ENCODE measurements around the gene VPS26C.

Gene VPS26C

DNA sequence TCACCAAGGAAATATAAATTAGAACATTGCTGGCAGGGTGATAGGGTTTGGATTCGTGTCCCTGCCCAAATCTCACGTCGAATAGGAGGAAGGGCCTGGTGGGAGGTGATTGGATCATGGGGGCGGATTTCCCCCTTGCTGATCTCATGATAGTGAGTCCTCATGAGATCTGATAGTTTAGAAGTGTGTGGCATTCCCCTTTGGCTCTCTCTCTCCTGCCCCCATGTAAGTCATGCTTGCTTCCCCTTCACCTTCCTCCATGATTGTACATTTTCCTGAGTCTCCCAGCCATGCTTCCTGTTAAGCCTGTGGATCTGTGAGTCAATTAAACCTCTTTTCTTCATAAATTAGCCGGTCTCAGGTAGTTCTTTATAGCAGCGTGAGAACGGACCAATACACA, 60.6 kb downstream of the VPS26C start:
- TF ChIP-seq GATA2 (IDR thresholded peaks at IDR 0.05; ENCODE audit: low read depth, low read length), result no peak
- no peak for TF ChIP-seq GATA3 (IDR thresholded peaks at IDR 0.05; ENCODE audit: low read depth, low read length)

DNA sequence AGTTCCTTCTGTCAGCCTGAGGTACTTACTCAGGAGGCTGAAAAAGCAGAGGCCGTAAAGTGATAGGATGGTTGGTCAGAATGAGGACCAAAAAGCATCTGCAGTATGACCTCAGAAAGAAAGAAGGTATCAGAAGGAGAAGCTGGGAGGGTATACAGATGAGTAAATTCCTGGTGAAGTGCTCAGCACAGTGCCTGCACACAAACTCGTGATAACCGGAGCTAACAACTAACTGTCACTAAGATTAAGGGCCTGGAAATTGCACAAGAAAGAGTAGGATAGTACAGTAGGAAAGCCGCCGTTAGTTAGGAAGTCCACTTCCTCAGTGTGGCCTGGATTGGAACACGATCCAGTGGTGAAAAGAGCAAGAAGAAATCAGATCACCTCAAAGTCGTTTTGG, 62.6 kb downstream of the VPS26C start:
- TF ChIP-seq GATA3 (IDR thresholded peaks at IDR 0.05; ENCODE audit: low read depth, low read length) (no peak), GATA2 (IDR thresholded peaks at IDR 0.05; ENCODE audit: low read depth, low read length) (no peak)

DNA sequence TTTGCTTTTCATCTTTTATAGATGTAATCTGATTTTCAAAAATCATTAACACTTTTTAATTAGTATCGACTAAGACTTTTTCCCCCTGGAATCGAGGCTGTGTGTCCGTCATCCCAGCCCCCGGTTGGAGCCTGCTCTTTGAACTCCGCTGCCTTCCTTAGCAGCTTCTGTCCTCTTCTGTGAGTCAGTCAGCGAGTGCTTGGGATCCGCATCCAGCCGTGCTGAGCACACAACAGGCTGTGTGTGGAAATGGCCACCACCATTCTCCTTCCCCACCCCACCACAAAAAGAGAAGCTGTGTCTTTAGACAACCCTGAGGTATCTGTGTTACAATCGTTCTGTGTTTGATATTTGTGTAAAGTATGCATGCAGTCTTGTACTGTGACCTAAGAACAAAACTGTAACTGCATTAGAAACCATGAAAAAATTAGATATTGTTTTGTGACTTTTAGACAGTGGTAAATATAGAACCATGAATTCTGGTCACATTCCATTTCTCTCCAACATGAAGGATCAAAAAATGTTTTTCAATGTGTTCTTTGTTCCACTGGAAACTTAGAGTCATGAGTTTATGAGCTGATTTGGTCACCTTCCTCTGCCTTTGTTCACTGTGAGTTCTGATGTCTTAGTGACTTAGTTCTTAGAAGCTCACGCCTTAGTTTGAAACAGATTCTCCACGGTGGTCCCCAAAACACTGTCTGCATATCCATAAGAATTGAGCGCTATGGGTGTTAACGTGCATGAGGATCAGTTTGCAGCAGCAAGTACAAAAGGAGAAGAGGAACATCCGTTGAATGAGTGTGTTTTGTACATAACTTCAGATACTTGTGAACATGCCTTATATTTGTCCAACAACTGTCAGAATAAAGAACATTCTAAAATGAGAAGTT, 64.7 kb downstream of the VPS26C start:
- TF ChIP-seq GATA2 (IDR thresholded peaks at IDR 0.05; ENCODE audit: low read depth, low read length) (no peak), GATA3 (IDR thresholded peaks at IDR 0.05; ENCODE audit: low read depth, low read length) (no peak)

DNA sequence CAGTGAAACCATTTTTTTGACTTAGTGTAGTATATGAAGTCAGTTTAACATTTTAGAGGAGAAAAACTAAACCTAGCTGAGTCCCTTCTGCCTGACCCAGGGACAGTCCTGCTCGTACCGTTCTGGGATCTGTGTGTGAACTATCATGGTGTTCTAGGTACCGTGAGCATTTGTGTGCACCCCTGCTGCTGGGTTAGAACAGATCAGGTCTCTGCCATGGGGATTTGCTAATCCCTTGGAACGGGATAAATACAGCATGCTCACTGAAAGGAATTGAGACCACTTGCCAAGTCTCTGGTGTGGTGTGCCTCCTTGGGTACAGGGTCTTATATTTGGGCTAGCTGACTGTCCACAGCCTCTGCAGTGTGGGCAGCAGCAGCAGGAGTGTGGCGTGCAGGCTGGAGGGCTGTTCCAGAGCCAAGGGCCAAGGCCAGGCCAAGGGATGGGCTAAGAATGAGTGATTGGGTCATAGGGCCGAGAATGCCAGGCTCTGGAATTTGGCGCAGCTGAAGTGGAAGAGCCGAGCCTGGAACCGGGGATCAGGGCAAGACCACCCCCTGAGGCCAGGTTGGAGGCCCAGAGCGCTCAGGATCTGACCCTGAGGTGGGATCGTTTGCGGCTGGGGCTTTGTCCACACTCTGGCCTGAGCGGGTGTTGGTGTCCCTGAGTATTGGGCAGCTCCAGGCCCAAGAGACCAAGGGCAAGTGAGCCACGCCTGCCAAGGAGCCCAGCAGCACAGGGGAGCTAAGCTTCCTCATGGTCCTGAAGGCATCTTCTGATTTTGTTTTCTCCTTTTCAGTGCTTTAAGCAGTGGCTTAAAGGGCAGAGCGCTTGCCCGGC, 66.3 kb downstream of the VPS26C start:
- TF ChIP-seq GATA2 (IDR thresholded peaks at IDR 0.05; ENCODE audit: low read depth, low read length), result no peak
- no peak for TF ChIP-seq GATA3 (IDR thresholded peaks at IDR 0.05; ENCODE audit: low read depth, low read length)

DNA sequence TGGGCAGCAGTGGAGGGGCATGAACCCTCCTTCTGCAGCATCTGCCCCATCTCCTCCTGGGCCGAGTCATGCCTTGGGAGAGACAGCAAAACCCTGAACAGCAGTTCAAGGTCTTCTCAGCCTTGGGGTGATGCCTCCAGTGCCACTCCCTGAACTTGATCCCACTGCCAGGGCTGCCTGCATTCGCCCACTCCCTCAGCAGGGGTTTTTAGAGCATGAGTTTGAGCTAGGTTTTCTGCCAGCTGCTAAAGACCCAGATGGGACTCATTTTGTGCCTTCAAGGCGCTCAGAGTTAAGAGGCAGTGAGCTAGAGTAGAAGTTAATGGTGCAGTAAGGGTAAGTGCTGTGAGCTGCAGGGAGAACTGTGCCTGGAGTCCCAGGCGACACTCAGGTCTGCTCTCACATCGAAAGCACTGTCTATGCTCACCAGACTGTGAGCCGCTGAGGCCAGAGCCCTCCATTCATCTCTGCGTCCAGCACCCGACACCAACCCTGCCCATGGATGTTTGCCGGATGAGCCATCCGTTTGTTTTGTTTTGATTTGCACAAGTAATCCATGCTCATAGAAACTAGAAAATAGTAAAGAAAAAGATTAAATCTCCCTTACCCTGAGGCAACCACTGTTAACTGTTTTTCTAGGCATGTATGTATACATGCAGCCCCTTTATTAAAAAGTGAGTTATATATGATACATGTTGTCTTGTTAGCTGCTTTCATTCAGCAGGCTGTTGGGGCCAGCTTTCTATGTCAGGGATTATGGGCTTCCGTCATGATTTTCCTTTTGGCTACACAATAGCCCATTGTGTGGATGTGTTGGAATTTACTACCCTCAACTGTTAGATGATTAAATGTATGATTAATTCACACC, 67.8 kb downstream of the VPS26C start:
- TF ChIP-seq GATA2 (IDR thresholded peaks at IDR 0.05; ENCODE audit: low read depth, low read length), result no peak
- TF ChIP-seq GATA3 (IDR thresholded peaks at IDR 0.05; ENCODE audit: low read depth, low read length), result no peak

DNA sequence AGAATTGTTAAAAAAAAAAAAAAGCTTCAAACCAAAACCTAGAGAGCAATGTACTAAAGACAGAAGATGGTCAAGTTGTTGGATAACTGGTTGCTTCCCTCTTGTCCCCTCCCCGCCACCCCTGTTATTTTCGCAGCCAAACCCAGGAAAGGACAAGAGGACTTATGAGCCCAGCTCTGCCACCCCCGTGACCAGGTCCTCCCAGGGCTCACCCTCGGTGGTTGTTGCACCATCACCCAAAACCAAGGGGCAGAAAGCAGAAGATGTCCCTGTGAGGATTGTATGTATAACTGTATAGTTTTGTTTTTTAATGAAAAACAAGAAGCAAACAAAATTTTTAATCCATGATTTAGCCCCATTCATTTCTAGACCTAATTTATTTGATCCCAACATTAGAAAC, 69.4 kb downstream of the VPS26C start:
- TF ChIP-seq GATA3 (IDR thresholded peaks at IDR 0.05; ENCODE audit: low read depth, low read length), result no peak
- TF ChIP-seq GATA2 (IDR thresholded peaks at IDR 0.05; ENCODE audit: low read depth, low read length), result no peak

DNA sequence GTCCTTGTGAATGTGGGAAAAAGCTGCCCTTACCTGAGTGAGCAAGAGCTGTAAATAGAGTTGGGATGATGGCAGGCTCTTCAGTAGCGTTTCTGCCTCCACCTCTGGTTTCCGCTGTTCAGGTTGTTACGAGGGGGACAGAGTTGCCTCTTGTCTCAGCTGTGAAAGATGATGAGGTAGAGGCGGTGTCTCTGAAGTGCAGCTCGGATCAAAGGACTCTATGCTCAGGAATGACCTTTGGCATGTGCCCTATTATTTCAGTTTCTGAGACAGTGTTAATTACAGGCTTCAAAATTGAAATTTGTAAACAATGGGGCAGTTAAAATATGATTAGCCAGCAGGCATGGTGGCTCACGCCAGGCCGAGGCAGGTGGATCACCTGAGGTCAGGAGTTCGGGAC, 70.3 kb downstream of the VPS26C start:
- no peak for TF ChIP-seq GATA2 (IDR thresholded peaks at IDR 0.05; ENCODE audit: low read depth, low read length)
- no peak for TF ChIP-seq GATA3 (IDR thresholded peaks at IDR 0.05; ENCODE audit: low read depth, low read length)

DNA sequence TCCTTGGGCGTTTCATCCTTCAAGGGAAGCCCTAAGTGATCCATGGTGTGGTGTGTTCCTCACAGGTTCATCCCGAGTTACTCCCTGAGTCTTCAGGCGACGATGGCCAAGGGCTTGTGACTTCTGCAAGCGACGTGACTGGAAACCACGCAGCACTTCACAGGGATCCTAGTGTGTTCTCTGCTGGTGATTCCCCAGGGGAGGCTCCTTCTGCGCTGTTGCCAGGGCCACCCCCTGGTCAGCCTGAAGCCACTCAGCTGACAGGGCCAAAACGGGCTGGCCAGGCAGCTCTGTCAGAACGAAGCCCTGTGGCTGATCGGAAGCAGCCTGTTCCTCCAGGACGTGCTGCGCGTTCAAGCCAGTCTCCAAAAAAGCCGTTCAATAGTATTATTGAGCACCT, 71.5 kb downstream of the VPS26C start:
- TF ChIP-seq GATA2 (IDR thresholded peaks at IDR 0.05; ENCODE audit: low read depth, low read length) (no peak), GATA3 (IDR thresholded peaks at IDR 0.05; ENCODE audit: low read depth, low read length) (no peak)

DNA sequence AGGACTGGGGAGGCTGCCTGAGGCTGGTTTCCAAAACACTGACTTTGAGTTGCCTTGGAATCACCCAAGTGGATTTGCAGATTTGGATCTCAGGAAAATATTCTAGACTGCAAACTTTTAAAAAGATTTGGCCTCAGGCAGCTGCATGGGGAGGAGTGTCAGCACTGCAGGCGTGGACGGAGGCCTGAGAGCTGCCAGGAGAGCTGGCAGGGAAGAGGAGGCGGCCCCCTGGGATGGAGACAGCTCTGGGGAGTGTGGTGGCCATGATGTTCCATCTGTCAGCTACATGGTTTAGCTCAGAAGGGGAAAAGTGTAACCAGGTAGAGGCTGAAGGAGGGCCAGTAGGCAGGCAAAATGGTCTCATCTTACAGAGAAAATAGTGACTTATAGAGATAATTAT, 72.1 kb downstream of the VPS26C start:
- TF ChIP-seq GATA3 (IDR thresholded peaks at IDR 0.05; ENCODE audit: low read depth, low read length), result no peak
- no peak for TF ChIP-seq GATA2 (IDR thresholded peaks at IDR 0.05; ENCODE audit: low read depth, low read length)

DNA sequence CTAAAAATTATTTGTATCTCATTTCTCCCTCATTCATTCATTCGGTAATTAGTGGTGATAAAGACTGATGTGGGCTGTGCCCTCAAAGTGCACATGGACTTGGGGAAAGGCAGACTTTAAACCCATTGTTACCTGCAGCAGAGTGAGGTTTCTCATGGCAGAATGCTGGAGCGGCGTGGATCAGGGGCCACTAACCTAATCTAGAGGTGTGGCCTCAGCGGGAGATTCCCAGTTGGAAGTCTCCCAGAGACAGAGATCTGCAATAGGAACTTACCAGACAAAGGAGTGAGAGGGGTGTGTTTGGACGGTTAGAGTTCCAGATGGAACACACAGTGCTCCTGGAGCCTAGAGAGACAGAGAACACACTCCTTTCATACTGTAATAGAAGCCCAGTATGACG, 73.5 kb downstream of the VPS26C start:
- no peak for TF ChIP-seq GATA2 (IDR thresholded peaks at IDR 0.05; ENCODE audit: low read depth, low read length)
- no peak for TF ChIP-seq GATA3 (IDR thresholded peaks at IDR 0.05; ENCODE audit: low read depth, low read length)

DNA sequence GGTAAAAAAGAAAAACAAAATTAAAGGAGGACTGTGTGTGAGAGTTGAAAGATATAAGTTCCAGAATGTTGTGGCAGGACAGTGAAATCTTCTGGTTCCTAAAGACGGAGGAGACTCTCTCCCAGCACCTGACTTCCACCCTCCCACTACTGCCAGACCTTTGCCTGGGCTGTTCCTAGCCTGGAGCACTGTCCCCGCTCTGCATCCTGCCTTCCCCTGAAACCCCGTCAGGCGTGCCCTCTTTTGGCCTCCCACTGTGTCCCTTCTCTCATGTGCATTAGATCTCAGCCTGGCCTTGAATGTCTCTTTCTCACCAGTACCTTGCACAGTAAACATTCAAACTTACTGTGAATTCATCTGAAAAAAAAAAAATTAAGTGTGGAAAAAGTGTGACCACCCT, 74.1 kb downstream of the VPS26C start:
- TF ChIP-seq GATA2 (IDR thresholded peaks at IDR 0.05; ENCODE audit: low read depth, low read length) (no peak), GATA3 (IDR thresholded peaks at IDR 0.05; ENCODE audit: low read depth, low read length) (no peak)

DNA sequence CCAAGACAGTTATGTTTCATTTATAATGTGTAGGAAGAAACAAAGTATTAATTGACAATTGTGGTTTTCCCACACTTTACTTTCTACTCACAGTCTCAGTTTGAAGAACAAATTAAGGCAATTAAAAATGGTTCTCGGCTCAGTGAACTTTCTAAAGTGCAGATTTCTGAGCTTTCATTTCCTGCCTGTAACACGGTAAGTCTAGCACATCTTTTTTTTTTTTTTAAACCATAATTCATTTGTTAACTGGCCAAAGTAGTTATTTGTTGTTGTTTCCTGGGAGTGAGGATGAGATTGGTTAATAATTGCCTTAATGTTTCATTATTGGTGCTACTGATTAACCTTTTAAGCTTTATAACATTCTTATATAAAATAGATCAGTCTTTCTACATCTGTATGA, 75.1 kb downstream of the VPS26C start:
- TF ChIP-seq GATA3 (IDR thresholded peaks at IDR 0.05; ENCODE audit: low read depth, low read length), result no peak
- TF ChIP-seq GATA2 (IDR thresholded peaks at IDR 0.05; ENCODE audit: low read depth, low read length), result no peak

DNA sequence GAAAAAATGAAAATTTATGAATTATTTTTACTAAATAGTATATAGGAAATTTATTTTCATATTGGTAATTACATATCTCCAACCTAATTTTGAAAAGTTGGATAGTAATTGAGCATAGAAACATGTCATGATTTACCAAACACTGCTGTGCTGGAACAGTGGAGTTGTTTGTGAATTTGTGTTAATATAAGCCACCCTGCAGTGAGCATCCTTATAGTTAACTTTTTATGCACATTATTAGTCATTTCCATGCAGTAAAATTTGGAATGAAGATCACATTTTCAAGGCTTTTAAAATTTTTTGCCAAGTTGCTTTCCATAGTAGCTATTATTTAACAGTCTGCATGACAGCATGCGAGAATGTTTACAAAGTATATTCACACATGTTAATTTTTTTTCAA, 78.3 kb downstream of the VPS26C start:
- no peak for TF ChIP-seq GATA3 (IDR thresholded peaks at IDR 0.05; ENCODE audit: low read depth, low read length)
- TF ChIP-seq GATA2 (IDR thresholded peaks at IDR 0.05; ENCODE audit: low read depth, low read length), result no peak

DNA sequence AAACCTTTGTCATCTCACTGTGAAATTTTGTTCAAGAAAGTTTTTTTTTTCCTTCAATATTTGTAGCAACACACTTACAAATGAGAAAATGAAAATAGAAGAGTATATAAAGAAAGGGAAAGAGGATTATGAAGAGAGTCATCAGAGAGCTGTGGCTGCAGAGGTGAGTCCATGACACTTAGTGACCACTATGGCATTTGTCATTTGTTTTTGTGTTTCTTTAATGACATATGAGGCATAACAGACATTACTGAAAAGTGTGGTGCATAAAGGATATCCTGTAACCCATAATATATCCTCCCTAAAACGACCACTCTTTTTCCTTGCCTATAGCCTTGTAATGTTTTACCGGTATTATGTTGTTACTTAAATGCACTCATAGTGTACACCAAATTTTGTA, 80.2 kb downstream of the VPS26C start:
- TF ChIP-seq GATA3 (IDR thresholded peaks at IDR 0.05; ENCODE audit: low read depth, low read length) (no peak), GATA2 (IDR thresholded peaks at IDR 0.05; ENCODE audit: low read depth, low read length) (no peak)

Data from SH-SY5Y (cell line).